ENCODE measurements around the gene RNF125.

DNA sequence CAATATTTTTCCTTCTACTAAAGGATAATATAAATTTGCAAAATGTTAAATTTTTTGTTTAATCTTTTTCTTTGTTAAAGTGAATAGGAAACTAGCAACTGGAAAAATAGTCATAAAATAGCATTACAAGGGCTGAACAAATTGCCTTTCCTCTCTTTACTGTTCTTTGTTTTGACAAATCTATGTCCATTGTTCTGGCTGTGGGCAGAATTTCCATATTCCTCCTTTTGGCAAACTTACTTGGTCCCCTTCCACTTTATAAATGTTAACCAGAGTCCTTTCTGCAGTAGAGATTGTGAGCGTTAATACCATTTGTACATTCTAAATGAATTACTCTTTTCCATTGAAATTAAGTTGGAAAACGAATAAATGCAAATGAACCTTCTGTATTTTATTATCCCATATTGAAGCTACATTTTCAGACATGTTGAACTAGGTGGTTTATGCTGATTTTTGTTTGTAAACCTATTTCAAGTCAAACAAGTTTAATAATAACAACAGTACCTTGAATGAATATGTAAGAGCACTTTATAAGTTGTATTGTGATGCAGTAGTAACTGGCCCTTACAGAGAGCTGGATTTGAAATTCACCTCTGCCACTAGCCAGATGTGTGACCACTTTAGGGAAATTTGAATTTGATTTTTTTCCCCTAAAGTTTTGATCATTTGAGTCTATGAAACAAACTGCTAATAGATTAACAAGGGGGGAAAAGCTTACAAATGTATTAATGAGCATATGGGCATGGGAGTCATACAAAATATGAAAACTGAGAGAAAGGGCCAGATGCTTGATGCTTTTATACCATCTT is 3.3 kb downstream of the RNF125 start:
- TF ChIP-seq, protein P1, sequence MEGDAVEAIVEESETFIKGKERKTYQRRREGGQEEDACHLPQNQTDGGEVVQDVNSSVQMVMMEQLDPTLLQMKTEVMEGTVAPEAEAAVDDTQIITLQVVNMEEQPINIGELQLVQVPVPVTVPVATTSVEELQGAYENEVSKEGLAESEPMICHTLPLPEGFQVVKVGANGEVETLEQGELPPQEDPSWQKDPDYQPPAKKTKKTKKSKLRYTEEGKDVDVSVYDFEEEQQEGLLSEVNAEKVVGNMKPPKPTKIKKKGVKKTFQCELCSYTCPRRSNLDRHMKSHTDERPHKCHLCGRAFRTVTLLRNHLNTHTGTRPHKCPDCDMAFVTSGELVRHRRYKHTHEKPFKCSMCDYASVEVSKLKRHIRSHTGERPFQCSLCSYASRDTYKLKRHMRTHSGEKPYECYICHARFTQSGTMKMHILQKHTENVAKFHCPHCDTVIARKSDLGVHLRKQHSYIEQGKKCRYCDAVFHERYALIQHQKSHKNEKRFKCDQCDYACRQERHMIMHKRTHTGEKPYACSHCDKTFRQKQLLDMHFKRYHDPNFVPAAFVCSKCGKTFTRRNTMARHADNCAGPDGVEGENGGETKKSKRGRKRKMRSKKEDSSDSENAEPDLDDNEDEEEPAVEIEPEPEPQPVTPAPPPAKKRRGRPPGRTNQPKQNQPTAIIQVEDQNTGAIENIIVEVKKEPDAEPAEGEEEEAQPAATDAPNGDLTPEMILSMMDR (IDR thresholded peaks at IDR 0.05) = no peak
- TF ChIP-seq EP300 (IDR thresholded peaks at IDR 0.05) = no peak

All from stomach (tissue), 4 donors.